ENCODE data around the gene NPM3. TPM values are rescaled to one million over a fixed set of nuclear protein-coding genes. Genes with fewer than 3 reads are reported as not detected.

NPM3 gene
- total and polyA plus RNA-seq, 8 donors, result 13.2 to 23.3 (median 18.1) TPM

DNA sequence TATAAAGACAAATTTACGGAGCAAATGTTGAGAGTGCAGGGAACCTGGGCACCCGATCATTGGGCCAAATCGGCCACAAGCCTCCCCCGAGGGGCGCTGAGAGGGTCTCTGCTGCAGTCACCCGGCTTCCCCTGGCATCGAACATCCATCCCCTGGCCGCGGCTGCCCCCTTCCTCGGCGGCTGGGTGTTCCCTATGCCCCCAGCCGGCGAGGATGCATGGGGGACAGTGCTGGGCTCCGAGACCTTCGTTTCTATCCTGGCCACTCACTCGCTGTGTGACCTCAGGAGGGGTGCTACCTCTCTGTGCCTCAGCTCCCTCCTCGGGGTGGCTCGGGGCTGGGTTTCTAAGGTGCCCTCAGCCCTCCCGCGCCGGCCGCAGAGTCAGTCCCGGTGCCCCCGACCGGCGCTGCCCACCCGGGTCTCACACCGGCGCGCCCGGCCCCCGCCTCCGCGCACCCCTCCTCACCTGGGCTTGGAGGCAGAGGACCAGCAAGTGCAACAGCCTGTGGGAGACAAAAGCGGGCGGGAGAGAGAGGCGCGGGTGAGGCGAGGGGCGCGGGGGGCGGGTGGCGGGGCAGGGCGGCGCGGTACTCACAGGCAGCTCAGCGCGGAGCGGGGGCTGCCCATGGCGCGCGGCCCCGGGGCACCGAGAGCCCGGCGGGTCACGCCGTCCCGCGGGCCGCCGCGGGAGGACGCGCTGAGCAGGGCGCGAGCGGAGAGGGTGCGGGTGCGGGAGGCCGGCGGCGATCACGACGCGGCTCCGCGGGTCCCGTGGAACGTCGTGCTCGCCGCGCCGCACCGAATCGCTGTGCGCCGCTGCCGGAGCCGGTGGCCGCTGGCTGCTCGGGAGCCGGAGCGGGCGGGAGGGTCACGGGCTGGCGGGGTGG lies 7.7 kb downstream of the NPM3 start, which contains the start of gene FGF8:
Gene FGF8, minus strand, starts transcription at position 842 of the 888 bp plus-strand sequence. Its CDS starts 214 bp downstream, at position 628.
- no peak for DNase-seq
- Histone ChIP-seq H3K36me3 (no peaks in the 10 kb centered on the region), H3K4me3 (peak within 1 kb of the TSS in 2 of 4 donors; percentile 13 to 27), H3K9me3 (no peaks in the 10 kb centered on the region), H3K27me3 (peaks cover 0 to 22% (median 6%) of the 10 kb centered on the region in 4 donors), H3K4me1 (peaks cover 0 to 26% (median 10%) of the 10 kb centered on the region in 3 donors), H3K27ac (no peak within 1 kb of the TSS)
- 2% methylated on average over 57 to 98 of the region's 98 CpGs for WGBS, 2 donors
- ATAC-seq, result no peak
- no peak for FAIRE-seq
- intact Hi-C loops (cut with DNase I), result loop anchor here in 1 of 3 donors (10.0 kb wide), 1 partner anchor 161 kb away; no protein-coding TSS in a partner anchor
- TF ChIP-seq, protein P1, sequence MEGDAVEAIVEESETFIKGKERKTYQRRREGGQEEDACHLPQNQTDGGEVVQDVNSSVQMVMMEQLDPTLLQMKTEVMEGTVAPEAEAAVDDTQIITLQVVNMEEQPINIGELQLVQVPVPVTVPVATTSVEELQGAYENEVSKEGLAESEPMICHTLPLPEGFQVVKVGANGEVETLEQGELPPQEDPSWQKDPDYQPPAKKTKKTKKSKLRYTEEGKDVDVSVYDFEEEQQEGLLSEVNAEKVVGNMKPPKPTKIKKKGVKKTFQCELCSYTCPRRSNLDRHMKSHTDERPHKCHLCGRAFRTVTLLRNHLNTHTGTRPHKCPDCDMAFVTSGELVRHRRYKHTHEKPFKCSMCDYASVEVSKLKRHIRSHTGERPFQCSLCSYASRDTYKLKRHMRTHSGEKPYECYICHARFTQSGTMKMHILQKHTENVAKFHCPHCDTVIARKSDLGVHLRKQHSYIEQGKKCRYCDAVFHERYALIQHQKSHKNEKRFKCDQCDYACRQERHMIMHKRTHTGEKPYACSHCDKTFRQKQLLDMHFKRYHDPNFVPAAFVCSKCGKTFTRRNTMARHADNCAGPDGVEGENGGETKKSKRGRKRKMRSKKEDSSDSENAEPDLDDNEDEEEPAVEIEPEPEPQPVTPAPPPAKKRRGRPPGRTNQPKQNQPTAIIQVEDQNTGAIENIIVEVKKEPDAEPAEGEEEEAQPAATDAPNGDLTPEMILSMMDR (IDR thresholded peaks at IDR 0.05), result no peak

DNA sequence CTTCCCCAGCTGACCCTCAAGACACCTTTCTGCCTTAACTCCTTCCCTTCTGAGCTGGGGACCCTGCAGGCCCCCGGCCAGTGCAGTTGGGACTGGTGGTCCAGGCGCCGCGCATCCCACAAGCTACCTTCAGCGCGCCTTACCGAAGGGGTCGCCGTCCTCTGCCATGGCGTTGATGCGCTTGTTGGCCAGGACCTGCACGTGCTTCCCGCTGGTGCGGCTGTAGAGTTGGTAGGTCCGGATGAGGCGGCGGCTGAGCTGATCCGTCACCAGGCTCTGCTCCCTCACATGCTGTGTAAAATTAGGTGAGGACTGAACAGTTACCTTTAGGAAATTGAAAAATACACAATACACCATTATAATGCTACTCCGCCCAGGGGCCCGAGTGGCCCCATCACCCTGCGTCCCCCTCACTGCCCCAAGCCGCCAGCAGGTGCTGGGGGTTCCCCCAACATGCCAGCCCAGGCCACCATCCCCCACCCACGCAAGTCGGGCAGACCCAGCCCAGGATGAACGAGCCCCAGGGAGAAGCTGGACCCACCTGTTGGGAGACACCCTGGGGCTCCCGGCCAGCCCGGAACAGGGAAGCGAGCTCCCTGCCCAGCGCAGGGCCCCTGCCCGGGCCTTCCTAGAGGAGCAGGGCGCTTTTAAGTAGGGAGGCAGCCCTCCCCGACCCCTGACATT lies 8.5 kb downstream of the NPM3 start:
- DNase-seq, result no peak
- Histone ChIP-seq H3K27ac (no peak overlapping the region), H3K4me1 (peaks cover 0 to 21% (median 10%) of the 10 kb centered on the region in 3 donors), H3K9me3 (no peaks in the 10 kb centered on the region), H3K4me3 (no peak overlapping the region), H3K27me3 (peaks cover 0 to 22% (median 6%) of the 10 kb centered on the region in 4 donors), H3K36me3 (no peaks in the 10 kb centered on the region)
- WGBS, 2 donors, result 11 to 12% methylated on average over 31 to 32 of the region's 32 CpGs
- TF ChIP-seq, protein P1 (IDR thresholded peaks at IDR 0.05), result no peak
- no peak for ATAC-seq
- intact Hi-C loops (cut with DNase I), result loop anchor here in 1 of 3 donors (10.0 kb wide), 1 partner anchor 160 kb away; no protein-coding TSS in a partner anchor
- FAIRE-seq, result no peak

DNA sequence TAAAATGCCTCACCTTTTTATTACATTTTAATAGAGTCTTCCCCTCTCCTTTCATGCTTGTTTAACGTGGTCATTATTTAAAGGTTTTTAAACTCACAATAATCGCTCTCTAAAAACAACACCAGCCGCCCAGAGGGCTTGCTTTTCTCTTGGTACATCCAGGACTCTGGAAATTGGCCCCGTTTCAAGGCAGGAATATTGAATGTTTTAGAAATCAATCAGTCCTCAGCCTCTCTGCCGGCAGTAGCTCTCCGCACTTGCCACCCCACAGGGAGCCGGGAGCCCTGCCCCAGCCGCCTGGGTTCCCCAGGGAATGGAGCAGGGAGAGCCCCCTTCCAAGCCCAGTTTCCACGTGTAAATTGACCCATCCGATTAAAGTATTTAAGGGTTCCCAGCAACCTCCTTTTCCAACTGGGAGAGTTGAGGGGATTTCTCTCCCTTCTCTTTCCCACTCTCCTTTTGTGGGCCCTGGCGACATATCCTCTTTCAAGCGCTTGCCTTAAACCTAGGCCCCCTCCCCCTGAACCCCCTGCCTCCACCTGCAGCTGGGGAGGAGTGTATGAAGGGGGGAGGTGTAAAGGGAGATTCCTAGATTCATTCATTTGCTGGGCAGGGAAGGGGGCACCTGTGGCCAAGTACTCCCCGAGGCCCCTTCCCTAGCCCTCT lies 9.2 kb downstream of the NPM3 start:
- ATAC-seq, result no peak
- no peak overlapping the region for H3K4me3 ChIP-seq
- intact Hi-C loops (cut with DNase I), result loop anchor here in 1 of 3 donors (10.0 kb wide), 1 partner anchor 159 kb away; no protein-coding TSS in a partner anchor
- WGBS, 2 donors, result 10 to 11% methylated on average over 13 of the region's 13 CpGs
- peaks cover 0 to 15% (median 5%) of the 10 kb centered on the region in 3 donors for H3K4me1 ChIP-seq
- H3K9me3 ChIP-seq, result no peaks in the 10 kb centered on the region
- FAIRE-seq, result no peak
- H3K36me3 ChIP-seq, result no peaks in the 10 kb centered on the region
- no peak for DNase-seq
- TF ChIP-seq, protein P1 (IDR thresholded peaks at IDR 0.05), result no peak
- no peak overlapping the region for H3K27ac ChIP-seq
- H3K27me3 ChIP-seq, result peaks cover 0 to 22% (median 6%) of the 10 kb centered on the region in 4 donors

DNA sequence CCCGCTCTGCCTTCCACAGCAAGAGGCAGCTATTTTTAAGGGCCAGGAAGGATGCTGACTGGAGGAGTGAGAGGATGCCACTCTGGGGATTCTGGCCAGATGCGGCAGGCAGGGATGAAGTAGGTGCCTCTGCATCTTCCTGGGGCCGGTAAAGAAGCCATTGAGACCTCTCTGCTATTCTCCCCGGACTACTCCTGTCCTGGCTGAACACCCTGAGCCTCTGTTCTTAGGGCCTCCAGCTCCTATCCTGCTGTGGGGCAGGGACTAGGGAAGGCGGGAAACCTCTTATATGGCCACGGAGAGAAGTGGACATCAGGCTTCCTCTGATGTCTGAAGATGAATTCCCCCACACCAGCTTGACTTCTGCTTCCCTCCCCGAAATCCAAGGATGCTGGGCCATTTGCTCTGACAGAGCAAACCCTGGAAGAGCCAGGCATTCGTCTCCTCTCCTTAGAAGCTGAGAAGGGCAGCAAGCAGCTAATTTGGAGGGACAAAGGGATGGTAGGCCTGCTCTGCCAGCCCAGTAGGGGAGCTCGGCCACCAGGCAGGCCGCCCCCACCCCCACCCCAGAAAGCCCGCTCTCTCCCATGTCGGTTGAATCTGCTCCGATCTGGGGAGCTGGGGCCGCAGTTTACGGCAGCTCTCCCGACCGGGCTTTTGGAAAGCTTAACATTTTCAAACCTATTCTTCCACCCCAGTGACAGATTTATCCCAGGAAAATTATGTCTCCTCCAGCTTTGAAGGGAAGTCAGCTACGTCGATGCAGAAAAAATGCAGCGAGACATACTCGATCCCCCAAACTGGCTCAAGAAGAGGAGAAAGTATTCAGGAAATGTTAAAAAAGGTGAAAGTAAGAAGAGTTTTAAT lies 10.1 kb downstream of the NPM3 start:
- no peak for FAIRE-seq
- Histone ChIP-seq H3K4me3 (no peak overlapping the region), H3K36me3 (no peaks in the 10 kb centered on the region), H3K9me3 (no peaks in the 10 kb centered on the region), H3K4me1 (peaks cover 0 to 10% (median 5%) of the 10 kb centered on the region in 3 donors), H3K27ac (no peak overlapping the region), H3K27me3 (peaks cover 0 to 22% (median 6%) of the 10 kb centered on the region in 4 donors)
- 34 to 35% methylated on average over 21 of the region's 21 CpGs for WGBS, 2 donors
- ATAC-seq, result no peak
- intact Hi-C loops (cut with DNase I), result loop anchor here in 1 of 3 donors (10.0 kb wide), 1 partner anchor 158 kb away; no protein-coding TSS in a partner anchor
- TF ChIP-seq, protein P1 (IDR thresholded peaks at IDR 0.05), result no peak
- DNase-seq, result no peak

Data from pancreas (tissue), 10 donors.